GM18507 (cell line): ENCODE results near the gene PRKCQ.
"Not testable (repeated sequence)": the region's sequence is repeated elsewhere in the genome, so short reads cannot be mapped to it uniquely, and the experiment has no call there.

Experiments
- DNase-seq: peaks from one replicate; pipeline ENCODE4 v3.0.0; 2011; ENCODE audit warnings: low read depth; ENCODE audit not compliant: insufficient read length; ENCODE audit errors: extremely low spot score
- FAIRE-seq: peaks from 2 replicates; lab custom pipeline; 2011; peaks lifted over from hg19 to GRCh38; lab: Jason Lieb, UNC

Gene PRKCQ

GRCh38 chr10:6598679-6599078 is 18.6 kb upstream of the PRKCQ start:
- no peak for FAIRE-seq
- no peak for DNase-seq

- DNase-seq (no peak), FAIRE-seq (no peak)
Measured at GRCh38 chr10:6597478-6597877, 17.4 kb upstream of the PRKCQ start.

DNA sequence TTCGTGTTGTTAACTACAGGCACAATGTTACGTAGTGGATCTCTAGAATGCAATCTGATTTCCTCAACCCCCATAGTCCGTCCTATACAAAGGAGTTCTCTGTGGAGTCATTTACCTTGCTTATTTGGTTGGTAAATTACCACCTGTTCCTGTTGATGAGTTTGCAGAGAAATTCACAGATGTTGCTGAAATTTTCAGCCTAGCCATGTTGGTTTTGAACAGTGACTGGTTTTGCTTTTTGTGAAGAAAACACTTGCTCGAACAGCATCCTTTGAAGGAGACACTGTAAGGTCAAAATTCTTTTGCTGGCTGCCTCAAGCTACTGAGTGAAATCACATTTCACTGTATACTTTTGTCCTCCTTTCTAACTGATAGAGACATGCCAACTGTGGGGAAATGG is 15.4 kb upstream of the PRKCQ start:
- no peak for DNase-seq
- FAIRE-seq: no peak

GRCh38 chr10:6593241-6593671 is 13.2 kb upstream of the PRKCQ start:
- FAIRE-seq: no peak
- DNase-seq: no peak

DNA sequence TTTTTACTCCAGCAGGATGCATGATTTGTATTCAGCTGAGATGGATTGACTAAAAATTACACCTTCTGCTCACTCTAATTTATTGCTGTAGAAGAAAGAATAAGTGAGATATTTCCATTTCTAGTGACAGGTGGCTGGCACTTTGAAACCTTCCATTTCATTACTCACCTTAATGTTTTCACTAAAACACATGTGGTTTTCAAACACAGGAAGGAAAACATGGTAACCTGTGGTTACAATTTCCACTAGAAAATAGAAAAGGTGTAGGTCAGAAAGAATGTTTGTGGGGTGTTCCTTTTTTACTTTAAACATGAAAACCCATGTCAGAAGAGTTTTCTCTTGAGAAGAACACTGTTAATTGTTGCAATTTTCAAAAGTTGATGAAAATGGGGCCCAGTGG is 12.0 kb upstream of the PRKCQ start:
- no peak for DNase-seq
- no peak for FAIRE-seq

DNA sequence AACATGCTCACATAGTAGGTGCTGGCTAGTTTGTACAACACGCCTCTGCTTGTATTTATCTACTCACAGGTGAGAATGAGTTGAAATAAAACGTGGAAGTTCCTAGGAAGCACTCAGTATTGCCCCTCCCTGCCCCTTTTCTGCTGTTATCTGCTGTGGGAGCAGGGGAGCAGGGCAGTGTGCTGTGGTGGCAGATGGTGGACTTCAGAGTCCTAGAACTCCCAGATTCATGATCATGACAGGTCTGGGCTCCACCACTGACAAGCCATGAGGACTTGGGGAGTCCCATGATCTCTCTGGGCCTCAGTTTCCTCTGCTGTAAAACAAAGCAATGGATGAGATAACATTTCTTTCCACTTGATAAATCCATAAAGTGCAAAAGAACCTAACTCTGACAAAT is 11.6 kb upstream of the PRKCQ start:
- DNase-seq (no peak), FAIRE-seq (no peak)

DNA sequence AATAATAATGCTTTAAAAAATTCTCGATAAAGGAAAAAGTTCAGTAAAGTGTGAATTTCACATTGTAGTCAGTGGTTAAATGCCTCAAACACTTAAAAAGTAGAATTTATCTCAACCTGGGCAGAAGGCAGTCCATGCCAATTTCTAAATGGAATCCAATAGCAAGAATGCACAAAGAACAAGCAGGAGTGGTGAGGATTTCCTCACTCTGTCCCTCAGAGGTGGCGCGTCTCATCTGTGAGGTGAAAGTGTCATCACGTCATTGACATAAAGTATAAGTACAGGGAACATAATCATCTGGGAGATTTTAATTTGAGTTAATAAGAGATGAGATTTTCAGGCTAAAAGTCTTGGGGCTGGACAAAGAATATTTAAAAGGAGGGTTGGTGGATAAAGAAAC is 10.0 kb upstream of the PRKCQ start:
- FAIRE-seq: no peak
- no peak for DNase-seq

DNA sequence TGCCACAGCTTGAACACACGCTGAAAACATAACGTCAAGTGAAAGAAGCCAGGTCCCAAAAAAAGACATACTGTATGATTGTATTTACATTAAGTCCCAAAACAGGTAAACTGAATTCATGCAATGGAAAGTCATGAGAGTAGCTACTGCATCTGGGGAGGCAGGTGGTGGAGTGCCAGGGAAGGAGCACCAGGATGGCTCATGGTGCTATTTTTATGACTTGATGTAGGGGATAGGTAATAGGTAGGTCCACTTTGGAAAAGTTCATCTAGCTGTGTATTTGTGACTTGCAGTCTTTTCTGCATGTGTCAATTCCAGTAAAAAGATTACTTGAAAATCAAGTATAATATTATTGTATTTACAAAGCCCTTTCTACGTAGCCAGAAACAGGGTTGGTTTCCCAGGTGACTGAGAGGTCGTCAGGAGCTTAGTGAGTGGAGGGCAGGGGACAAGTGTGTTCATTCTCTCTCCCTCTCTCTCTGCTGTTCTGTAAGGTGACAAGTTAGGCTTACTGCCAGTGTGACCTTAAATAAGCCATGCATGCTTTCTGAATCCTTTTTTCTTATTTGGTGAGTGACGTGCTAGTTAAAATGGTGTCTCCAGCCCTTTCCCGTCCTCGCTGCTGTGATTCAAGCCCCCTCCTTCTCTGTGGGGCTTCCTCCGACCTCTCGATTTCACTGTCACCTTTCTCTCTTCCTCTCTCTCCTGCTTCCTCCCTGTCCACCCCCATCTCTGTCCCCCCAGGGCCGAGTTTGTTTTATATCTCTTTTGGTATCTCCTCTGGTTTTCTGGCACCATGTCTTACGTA is 9.4 kb upstream of the PRKCQ start:
- FAIRE-seq: no peak
- DNase-seq: no peak

DNA sequence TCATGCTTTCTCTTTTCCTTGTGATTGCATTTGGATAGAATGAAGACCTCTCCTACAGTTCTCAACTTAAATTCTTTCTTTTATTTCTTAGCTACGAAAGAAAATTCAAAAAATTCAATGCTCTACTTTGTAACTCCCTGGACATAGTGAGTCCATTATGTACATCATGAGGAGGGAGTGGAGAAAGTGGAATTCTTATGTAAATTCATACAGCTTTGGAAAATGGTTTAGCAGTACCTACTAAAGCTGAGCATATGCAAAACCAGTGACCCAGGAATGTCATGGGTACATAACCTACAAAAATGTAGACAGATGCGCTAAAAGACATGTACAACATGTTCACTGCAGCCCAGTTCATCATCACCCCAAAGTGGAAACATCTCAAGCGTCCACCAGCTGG is 8.8 kb upstream of the PRKCQ start:
- DNase-seq (no peak), FAIRE-seq (no peak)

DNA sequence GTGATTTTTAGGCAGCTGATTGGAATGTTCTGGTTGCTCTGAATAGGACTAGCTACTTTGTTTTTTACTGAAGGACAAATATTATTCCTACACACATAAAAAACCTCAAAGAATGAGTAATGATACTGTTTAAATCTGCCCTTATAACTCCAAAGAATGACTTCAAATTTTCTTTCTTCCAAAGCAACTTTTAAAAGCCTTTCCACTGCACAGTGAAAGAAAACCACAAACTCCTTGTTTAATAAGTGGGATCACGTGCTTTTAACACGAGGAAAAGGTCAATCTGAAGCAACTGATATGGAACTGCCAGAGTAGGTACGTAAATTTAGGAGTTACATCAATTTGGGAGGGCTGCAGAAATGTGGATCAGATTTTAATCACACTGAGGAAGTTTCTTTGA is 8.0 kb upstream of the PRKCQ start:
- DNase-seq: no peak
- FAIRE-seq: no peak

GRCh38 chr10:6586501-6586900 is 6.4 kb upstream of the PRKCQ start:
- FAIRE-seq (no peak), DNase-seq (no peak)

GRCh38 chr10:6583447-6583846 is 3.4 kb upstream of the PRKCQ start:
- FAIRE-seq (no peak), DNase-seq (no peak)

DNA sequence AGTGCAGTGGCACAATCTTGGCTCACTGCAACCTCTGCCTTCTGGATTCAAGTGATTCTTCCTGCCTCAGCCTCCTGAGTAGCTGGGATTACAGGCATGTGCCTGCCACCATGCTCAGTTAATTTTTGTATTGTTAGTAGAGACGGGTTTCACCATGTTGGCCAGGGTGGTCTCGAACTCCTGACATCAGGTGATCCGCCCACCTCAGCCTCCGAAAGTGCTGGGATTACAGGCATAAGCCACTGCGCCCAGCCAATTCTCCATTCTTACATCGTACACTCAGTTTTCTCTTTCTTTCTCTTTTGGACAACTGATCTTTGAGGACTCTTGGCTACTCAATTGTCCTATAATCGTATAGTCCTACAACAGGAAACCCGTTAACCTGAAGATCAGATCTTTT is 2.8 kb upstream of the PRKCQ start:
- DNase-seq, FAIRE-seq: not testable (repeated sequence)

DNA sequence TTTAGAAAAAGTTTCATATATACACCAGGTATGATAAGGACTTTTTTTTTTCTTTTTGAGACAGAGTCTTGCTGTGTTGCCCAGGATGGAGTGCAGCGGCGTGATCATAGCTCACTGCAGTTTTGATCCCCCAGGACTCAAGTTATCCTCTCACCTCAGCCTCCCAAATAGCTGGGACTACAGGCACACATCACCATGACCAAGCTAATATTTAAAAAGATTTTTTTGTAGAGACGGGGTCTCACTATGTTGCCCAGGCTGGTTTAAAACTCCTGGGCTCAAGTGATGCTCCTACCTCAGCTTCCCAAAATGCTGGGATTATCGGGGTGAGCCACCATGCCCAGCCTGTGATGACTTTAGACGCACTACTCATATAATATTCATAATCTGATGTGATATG is 2.2 kb upstream of the PRKCQ start:
- FAIRE-seq: no peak
- no peak for DNase-seq

DNA sequence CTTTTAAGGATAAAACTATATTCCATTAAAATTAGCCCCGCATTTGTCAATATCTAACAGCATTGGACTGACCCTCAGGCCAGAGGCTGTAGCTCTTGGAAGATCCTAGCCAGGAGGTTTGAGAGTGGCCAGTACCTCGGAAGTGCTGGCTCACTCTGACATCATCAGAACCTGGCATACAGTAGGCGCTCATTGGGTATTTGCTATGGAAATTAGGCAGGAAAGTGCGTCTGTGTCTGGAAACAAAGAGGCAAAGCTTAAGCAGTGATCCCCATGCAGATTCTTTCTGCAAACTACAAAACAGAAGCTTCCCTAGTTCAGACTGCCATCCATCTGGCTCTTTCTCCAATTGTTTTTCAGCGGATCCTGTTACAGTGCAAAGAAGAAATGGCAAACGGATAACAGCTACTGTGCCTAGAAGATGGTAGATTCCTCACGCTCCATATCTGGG is 1.7 kb upstream of the PRKCQ start:
- no peak for FAIRE-seq
- DNase-seq: no peak

GRCh38 chr10:6581223-6581622 is 1.1 kb upstream of the PRKCQ start:
- not testable (repeated sequence) for FAIRE-seq, DNase-seq

GRCh38 chr10:6580279-6581029 is 378 bp upstream of the PRKCQ start:
- no peak for FAIRE-seq

DNA sequence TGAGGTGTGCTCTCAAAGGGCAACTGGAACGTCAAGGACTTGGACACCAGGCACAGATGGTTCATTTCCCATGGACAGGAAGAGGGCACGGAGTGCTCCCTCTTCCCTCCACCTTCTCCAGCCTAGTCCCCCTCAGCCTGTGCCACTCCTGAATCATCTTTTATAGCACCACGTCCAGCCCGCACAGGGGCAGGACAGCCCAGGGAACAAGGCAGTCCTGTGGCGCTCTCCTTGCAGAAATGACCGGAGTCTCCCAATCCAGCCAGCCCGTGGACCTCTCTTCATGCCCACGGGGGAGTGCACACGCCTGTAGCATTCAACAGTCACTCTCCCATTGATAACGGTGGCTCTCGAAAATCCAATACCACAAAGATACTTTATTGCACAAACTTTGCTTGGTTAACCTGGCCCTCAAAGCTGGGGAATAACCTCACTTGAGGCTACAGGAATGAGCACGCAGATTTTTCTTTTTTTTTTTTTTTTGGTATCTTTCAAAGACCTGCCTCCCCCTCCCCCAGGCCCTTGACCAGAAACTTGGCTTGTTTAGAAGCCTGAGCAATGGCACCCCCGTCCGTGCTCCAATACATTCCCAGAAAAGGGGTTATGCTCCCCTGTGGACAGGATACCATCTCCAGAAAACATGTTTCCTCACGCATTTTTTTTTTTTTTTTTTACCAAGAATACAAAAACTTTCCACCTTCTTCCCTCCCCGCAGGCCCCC is 733 bp downstream of the PRKCQ start:
- DNase-seq (no peak), FAIRE-seq (no peak)

More at GRCh38 chr10:6580279-6581029, 378 bp upstream of the PRKCQ start:
- DNase-seq: peak; percentile 49

GRCh38 chr10:6578795-6579182 is 1.3 kb downstream of the PRKCQ start:
- no peak for FAIRE-seq
- no peak for DNase-seq

- FAIRE-seq: no peak
Measured at GRCh38 chr10:6578251-6578771, 1.8 kb downstream of the PRKCQ start.

More at GRCh38 chr10:6578251-6578771, 1.8 kb downstream of the PRKCQ start:
- DNase-seq: no peak
